AG08396 (cell line): ENCODE measurements around the gene KEL.

Experiments
- DNase-seq: peaks from one replicate; pipeline ENCODE4 v3.0.0; 2012; ENCODE audit warnings: low spot score, mixed read lengths

KEL gene

DNA sequence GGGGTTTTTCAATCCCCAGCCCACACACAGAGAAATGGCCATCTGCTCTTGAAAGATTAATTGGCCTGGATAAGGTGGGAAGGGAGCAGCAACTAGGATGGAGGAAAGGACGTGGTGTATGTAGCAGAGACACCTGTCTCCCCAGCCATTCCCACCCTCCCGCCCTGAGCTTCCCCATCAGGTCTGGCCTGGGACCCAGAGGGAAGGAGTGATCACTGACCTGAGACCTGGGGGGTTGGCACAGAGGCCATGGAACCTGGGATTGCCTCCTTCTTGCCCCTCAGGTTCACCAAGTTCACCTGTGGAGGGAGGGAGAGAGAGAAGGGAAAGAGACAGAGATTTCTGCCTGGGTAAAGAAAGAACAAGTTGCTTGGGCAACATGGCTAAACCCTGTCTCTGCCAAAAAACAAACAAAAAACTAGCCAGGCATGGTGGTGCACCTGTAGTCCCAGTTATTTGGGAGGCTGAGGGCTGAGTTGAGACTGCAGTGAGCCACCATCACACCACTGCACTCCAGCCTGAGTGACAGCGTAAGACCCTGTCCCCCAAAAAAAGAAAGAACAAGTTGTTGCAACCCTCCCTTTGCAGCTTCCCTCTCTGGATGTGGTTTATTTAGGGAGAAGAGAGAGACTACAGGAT is 65.3 kb downstream of the KEL start:
- DNase-seq = no peak

DNA sequence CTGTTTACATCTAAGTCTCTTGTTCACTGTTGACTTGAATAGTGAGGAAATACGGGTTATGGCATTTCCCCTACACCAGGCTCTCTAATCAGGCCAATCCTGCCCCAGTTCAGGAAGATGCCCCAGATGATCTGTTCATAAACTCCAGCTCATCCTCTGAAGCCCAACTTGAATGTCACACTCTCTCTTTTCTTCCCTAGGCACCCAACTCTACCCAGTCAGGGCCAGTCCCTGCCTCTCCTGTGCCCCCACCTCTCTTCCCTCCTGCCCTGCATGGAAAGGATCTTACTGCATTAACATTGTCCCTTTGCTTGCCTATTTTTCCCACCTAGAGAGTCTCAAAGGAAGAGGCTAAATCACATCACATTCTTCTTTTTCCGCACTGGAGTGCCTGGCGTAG is 66.0 kb downstream of the KEL start:
- DNase-seq = no peak

DNA sequence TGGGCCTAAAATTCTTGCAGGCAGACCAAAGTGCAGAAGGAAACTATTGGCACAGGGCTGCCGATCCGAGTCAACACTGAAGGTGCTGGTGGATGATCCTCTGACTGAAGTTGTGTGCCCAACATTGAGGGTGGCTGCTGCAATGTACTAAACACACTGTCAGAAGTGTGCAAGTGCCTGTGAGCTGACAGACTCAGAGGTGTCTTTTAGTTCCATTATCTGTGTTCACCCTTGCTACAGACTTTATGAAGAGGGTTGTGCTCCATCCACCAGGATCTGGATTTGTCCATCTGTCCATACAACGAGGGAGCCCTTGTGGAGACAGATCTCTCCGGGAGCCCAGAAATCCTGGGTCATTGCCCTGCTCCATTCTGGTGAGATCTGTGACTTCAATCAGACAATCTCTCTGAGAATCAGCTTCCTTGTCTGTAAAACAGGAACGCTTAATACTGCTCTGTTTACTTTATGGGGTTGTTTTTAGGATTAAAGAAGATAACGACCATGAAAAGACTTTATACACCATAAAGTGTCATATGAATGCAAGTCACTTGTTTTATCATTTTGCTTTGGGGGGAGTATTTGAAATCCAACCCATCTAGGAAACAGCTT is 67.1 kb downstream of the KEL start:
- no peak for DNase-seq

DNA sequence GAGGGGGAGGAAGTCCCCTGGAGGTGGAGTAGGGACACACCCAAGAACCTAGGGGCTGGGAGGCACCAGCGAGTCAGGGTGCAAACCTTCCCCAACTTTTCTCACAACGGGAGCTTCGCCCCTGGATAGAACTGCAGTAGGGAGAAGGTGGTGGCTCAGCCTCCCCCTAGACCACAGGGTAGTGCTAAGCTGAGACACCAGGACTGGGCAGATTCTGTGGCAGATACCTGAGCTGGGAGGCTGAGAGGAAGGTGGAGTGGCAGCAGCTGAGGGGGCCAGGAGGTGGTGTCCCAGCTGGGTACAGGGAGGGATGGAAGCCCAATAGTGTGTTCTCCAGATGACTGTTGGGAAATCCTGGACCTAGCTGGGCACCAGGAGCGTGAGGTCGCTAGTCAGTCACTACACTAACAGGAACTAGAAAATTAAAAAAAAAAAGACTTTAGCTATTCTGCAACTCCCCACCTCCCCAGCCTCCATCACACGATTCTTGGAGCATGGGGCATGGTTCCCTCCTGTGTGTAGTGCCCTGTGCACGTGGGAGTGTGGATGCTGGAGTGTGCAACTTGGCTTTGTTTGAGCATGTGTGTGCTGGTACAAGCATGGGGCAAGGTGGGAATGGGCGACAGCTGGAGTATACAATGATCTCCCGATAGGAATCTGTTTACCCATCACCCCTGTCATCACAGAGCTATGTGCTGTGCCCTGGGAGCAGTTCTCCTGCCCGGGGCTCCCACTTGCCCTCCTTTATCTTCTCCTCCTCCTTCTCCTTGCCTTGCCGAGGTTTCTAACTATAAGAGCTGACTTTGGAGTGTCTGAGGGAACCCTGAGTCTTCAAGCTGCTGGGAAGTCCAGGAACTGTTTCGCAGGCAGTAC is 67.8 kb downstream of the KEL start:
- no peak for DNase-seq

GRCh38 chr7:142892951-142893350 is 69.2 kb downstream of the KEL start:
- no peak for DNase-seq

DNA sequence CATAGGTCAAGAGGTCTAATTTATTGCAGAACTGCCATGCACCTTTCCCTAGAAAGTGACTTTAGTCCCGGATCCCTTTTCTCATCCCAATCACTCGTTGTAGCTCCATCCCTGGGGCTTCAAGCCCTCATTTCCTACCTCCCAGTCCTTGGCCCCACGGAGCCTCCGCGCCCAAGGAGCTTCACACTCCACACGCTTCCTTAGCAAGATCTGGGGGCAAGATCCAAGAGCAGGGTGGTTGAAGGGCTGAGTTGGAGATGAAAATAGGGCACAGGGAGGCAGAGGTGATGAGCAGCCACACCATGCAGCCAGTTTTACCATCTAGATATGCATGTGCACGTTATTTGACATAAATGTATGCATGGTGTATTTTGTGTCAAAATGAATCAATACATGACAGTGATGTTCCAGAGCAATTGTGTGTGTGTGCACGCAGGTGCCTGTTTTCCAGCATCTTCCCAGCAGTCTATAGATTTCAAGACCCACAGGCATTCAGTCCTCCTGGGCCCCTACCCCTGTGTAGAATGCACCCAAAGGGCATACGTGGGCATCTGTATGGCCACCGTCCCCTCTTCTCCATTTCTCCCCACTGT is 70.6 kb downstream of the KEL start:
- no peak for DNase-seq
